ENCODE measurements around the gene NBPF19.
"Not testable (repeated sequence)": the region's sequence is repeated elsewhere in the genome, so short reads cannot be mapped to it uniquely, and the experiment has no call there.

NBPF19 gene

GRCh38 chr1:149474745-149475144, at the start of gene NBPF19:
Gene NBPF19, plus strand, starts transcription at chr1:149475045. Its CDS starts 888 bp downstream, at chr1:149475933.
- not testable (repeated sequence) for FAIRE-seq

- not testable (repeated sequence) for FAIRE-seq
These were observed 46.5 kb upstream of the NBPF19 start for GRCh38 chr1:149428317-149428716.

GRCh38 chr1:149445451-149445850, 29.4 kb upstream of the NBPF19 start:
- FAIRE-seq = not testable (repeated sequence)

- FAIRE-seq = not testable (repeated sequence)
These were observed 22.6 kb upstream of the NBPF19 start for GRCh38 chr1:149452196-149452595.

GRCh38 chr1:149452652-149453051, 22.2 kb upstream of the NBPF19 start:
- not testable (repeated sequence) for FAIRE-seq

- not testable (repeated sequence) for FAIRE-seq
These were observed 83.5 kb downstream of the NBPF19 start for GRCh38 chr1:149558350-149558825.

- FAIRE-seq = not testable (repeated sequence)
These were observed 87.0 kb downstream of the NBPF19 start for GRCh38 chr1:149561806-149562205.

GRCh38 chr1:149565485-149565884, 90.6 kb downstream of the NBPF19 start:
- not testable (repeated sequence) for FAIRE-seq

GRCh38 chr1:149572763-149573162, 97.9 kb downstream of the NBPF19 start:
- not testable (repeated sequence) for FAIRE-seq

- not testable (repeated sequence) for FAIRE-seq
These were observed 110.7 kb downstream of the NBPF19 start for GRCh38 chr1:149585592-149585991.
